Ramos (cell line): ENCODE data around the gene THRB.

Experiments used
- in situ Hi-C: fragments of 300-500 bp; cut with MboI; formaldehyde crosslinking; loops from one replicate; pipeline ENCODE4 v1.14.3; 2022; ENCODE audit warnings: low sequenced_read_pairs; ENCODE audit not compliant: unreplicated experiment

Gene THRB

GRCh38 chr3:24088782-24089181 is 405.9 kb downstream of the THRB start:
- in situ Hi-C loops, result no loop called here

- in situ Hi-C loops, result no loop called here
Measured at GRCh38 chr3:24087469-24087868, 407.2 kb downstream of the THRB start.

GRCh38 chr3:24086617-24087404 is 407.8 kb downstream of the THRB start:
- in situ Hi-C loops, result no loop called here

GRCh38 chr3:24086206-24086605 is 408.4 kb downstream of the THRB start:
- in situ Hi-C loops, result no loop called here

- in situ Hi-C loops, result no loop called here
Measured at GRCh38 chr3:24072193-24072592, 422.5 kb downstream of the THRB start.

- in situ Hi-C loops, result no loop called here
Measured at GRCh38 chr3:24069045-24069444, 425.6 kb downstream of the THRB start.

GRCh38 chr3:24067483-24067882 is 427.2 kb downstream of the THRB start:
- in situ Hi-C loops, result no loop called here
